Thyroid gland (tissue), 4 donors: ENCODE measurements around the gene FAM222B. TPM values are rescaled to one million over a fixed set of nuclear protein-coding genes. Genes with fewer than 3 reads are reported as not detected.

Source experiments
- DNase-seq, 2 donors: peaks; one replicate each; pipeline ENCODE4 v3.0.0-alpha.2; 2019
- H3K27ac ChIP-seq, 3 donors: fragments of 200-600 bp; sonication (generic); 1 replicate in 2 of 3; 2 replicates in 1 of 3; pipeline ENCODE4 v1.5.1; 2016 to 2019; ENCODE audit warnings: mild to moderate bottlenecking in 1 of 3, moderate library complexity in 1 of 3
- H3K27me3 ChIP-seq: fragments of 200-600 bp; sonication (generic); one replicate; pipeline ENCODE4 v1.5.1; 2019
- H3K36me3 ChIP-seq, 2 donors: fragments of 200-600 bp; sonication (generic); one replicate each; pipeline ENCODE4 v1.5.1; 2016 to 2019
- H3K4me1 ChIP-seq, 2 donors: fragments of 200-600 bp; sonication (generic); one replicate each; pipeline ENCODE4 v1.5.1; 2017 to 2019
- H3K4me3 ChIP-seq, 3 donors: fragments of 200-600 bp; sonication (generic); replicated peaks in 1 of 3; 1 replicate in 2 of 3; 2 replicates in 1 of 3; pipeline ENCODE4 v1.5.1; 2016; ENCODE audit warnings: mild to moderate bottlenecking in 1 of 3
- H3K9me3 ChIP-seq: fragments of 200-600 bp; sonication (generic); one replicate; pipeline ENCODE4 v1.5.1; 2017
- POLR2A ChIP-seq, 2 donors: fragments of 450-650 bp; IDR thresholded peaks; one replicate each; pipeline ENCODE4 v1.6.1; 2017; ENCODE audit warnings: antibody characterized with exemption in 2 of 2, mild to moderate bottlenecking in 2 of 2, moderate library complexity in 1 of 2
- WGBS, 2 donors: methylation state at CpG; one replicate each; pipeline ENCODE4 v1.1.5; 2017; 5-methylcytosine and 5-hydroxymethylcytosine counted together
- intact Hi-C: fragments of 100-400 bp; cut with DNase I; formaldehyde crosslinking; loops from one replicate; pipeline ENCODE4 v1.15.1; 2023
- total RNA-seq, 4 donors: library from RNA; depleted of rRNA; stranded (reverse); fragments of >200 nt; gene quantifications; one replicate each; pipeline ENCODE4 v1.2.3, GENCODE V29; 2016
- TF ChIP-seq, protein P1 (sequence below), 6 experiments: fragments of 200-600 bp in 3 of 6; fragments of 450-650 bp in 3 of 6; sonication (generic) in 3 of 6; IDR thresholded peaks; one replicate each; pipeline ENCODE4 v1.5.1; 2016 to 2019; ENCODE audit warnings: antibody characterized with exemption in 6 of 6, mild to moderate bottlenecking in 2 of 6, inconsistent platforms in 1 of 6, moderate library complexity in 1 of 6

The FAM222B gene
- total RNA-seq, 4 donors from 2014 or later = 14.1 to 22.6 (median 15.8) TPM

DNA sequence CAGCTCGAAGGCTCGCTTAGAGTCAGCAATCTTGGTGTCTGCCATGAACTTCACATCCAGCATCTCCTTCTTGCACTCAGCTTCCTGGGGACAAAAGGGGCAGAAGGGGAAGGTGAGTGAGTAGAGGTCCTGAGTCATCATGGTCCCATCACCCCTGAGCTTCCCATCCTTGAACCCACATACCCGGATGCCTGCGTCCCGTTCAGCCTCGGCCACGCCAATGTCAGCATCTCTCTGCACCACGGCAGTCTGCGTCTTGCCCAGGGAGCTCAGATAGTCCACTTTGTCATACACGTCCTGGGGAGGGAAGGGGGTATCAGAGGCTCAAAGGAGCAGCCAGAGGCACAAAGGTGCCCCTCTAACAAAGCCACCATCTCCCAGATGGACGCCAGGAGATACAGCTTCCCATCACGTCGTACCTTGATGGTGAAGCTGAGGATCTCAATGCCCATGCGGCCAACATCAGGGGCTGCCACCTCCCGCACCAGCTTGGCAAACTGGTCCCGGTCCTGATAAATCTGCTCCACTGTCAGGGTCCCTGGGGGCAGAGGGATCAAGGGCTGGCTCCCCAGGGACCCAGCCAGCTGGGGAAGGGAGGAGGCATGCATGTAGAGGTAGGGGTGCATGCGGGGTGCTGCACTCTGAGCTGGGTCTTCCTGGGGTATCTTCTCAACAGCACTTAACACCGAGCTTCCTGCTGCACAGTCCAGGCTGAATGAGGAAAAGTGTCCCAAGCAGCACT lies 39.7 kb upstream of the FAM222B start:
- H3K9me3 ChIP-seq = no peaks in the 10 kb centered on the region
- H3K4me3 ChIP-seq = no peak overlapping the region
- no peaks in the 10 kb centered on the region for H3K27me3 ChIP-seq
- 95 to 97% methylated on average over 16 to 17 of the region's 18 CpGs for WGBS, 2 donors
- no peak overlapping the region for H3K27ac ChIP-seq
- intact Hi-C loops = no loop called here
- no peak for TF ChIP-seq POLR2A (IDR thresholded peaks at IDR 0.05)
- TF ChIP-seq, protein P1, sequence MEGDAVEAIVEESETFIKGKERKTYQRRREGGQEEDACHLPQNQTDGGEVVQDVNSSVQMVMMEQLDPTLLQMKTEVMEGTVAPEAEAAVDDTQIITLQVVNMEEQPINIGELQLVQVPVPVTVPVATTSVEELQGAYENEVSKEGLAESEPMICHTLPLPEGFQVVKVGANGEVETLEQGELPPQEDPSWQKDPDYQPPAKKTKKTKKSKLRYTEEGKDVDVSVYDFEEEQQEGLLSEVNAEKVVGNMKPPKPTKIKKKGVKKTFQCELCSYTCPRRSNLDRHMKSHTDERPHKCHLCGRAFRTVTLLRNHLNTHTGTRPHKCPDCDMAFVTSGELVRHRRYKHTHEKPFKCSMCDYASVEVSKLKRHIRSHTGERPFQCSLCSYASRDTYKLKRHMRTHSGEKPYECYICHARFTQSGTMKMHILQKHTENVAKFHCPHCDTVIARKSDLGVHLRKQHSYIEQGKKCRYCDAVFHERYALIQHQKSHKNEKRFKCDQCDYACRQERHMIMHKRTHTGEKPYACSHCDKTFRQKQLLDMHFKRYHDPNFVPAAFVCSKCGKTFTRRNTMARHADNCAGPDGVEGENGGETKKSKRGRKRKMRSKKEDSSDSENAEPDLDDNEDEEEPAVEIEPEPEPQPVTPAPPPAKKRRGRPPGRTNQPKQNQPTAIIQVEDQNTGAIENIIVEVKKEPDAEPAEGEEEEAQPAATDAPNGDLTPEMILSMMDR (IDR thresholded peaks at IDR 0.05) = no peak
- no peaks in the 10 kb centered on the region for H3K4me1 ChIP-seq
- peaks cover 49 to 58% of the 10 kb centered on the region in 2 donors for H3K36me3 ChIP-seq
- DNase-seq = no peak

DNA sequence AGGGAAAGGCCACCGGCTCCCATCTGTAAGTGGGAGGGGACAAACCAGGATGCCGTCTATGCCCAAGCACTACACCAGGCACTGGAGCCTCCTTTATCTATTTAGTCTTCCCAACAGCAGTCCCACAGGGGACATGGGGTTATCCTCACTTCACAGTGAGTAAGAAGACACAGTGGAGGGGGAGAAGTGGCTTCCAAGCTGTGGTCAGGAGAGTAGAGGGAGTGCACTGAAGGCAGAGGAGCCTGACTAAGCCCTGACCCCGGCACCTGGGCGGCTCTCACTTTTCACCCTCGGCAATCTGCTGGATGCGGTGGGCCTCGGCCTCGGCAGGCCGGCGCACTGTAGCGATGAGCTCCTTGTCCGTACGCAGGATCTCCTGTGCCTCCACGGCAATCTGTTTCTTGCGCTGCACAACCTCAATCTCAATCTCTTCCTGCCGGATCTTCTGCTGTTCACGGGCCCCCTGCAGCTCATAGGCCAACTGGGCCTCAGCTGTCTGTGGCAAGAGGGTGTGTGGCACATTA lies 39.0 kb upstream of the FAM222B start:
- WGBS, 2 donors = 95% methylated on average over 17 of the region's 17 CpGs
- intact Hi-C loops = no loop called here
- Histone ChIP-seq H3K4me1 (no peaks in the 10 kb centered on the region), H3K9me3 (no peaks in the 10 kb centered on the region), H3K27ac (no peak overlapping the region), H3K36me3 (peaks cover 49 to 58% of the 10 kb centered on the region in 2 donors), H3K4me3 (no peak overlapping the region), H3K27me3 (no peaks in the 10 kb centered on the region)
- TF ChIP-seq POLR2A (IDR thresholded peaks at IDR 0.05) = no peak
- TF ChIP-seq, protein P1 (IDR thresholded peaks at IDR 0.05) = no peak
- DNase-seq = no peak

GRCh38 chr17:28880572-28880945 lies 38.0 kb upstream of the FAM222B start:
- intact Hi-C loops = no loop called here
- Histone ChIP-seq H3K27ac (no peak overlapping the region), H3K4me3 (no peak overlapping the region), H3K4me1 (no peaks in the 10 kb centered on the region), H3K27me3 (no peaks in the 10 kb centered on the region), H3K36me3 (peaks cover 49 to 56% of the 10 kb centered on the region in 2 donors), H3K9me3 (no peaks in the 10 kb centered on the region)
- TF ChIP-seq, protein P1 (IDR thresholded peaks at IDR 0.05) = no peak
- TF ChIP-seq POLR2A (IDR thresholded peaks at IDR 0.05) = no peak
- DNase-seq = no peak
- WGBS, 2 donors = 92 to 96% methylated on average over 9 to 10 of the region's 10 CpGs

DNA sequence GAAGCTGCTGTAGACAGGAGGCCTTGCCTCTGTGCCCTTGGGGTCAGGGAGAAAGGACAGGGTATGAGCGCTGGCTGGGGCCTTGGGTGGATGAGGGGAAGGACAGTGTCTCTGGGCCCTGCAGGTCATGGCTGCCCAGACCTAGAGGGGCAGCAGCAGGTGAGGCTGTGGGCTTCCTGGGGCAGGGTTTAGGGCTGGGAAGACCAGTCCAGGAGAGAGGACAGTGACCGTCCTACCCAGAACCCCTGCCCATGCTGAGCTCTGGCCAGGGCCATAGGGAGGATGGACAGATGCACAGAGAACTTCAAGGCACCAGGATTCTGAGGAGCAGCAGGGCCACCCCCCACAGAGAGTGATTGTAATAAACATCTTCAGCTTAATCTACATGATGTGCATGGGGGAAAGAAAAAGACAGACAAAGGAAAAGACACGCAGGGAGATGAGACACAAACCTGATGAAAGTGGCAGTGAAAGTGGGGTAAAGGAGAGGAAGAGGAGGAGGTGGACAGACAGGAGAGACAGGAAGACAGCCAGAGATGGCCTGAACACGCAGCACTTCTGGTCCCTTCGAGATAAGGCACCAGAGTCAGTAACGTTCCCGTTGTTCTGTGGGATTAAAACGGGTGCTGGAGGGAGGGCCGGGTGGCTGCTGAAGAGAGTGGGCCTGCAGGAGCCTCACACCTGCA lies 37.4 kb upstream of the FAM222B start:
- Histone ChIP-seq H3K4me3 (no peak overlapping the region), H3K9me3 (no peaks in the 10 kb centered on the region), H3K36me3 (peaks cover 49 to 51% of the 10 kb centered on the region in 2 donors), H3K27me3 (no peaks in the 10 kb centered on the region), H3K27ac (no peak overlapping the region), H3K4me1 (no peaks in the 10 kb centered on the region)
- TF ChIP-seq POLR2A (IDR thresholded peaks at IDR 0.05) = no peak
- TF ChIP-seq, protein P1 (IDR thresholded peaks at IDR 0.05) = no peak
- no peak for DNase-seq
- intact Hi-C loops = no loop called here
- 77 to 80% methylated on average over 8 to 9 of the region's 9 CpGs for WGBS, 2 donors

DNA sequence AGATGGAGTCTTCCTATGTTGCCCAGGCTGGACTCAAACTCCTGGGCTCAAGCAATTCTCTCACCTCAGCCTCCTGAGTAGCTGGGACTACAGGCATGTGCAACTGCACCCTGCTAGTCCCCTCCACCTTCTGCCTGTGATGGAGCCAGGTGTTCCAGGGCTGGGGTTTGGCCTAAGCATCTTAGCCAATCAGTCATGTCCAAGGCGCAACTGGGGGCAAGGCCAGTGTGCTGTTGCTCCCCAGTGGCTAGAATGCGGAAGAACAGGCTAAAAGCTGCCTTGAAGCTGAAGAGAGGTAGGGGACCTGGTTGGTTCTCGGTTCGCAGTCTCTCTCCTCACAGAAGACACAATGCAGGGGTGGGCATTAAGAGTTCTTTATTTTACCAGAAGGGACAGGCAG lies 36.4 kb upstream of the FAM222B start:
- no peak overlapping the region for H3K27ac ChIP-seq
- DNase-seq = peak; percentile 9 to 19
- intact Hi-C loops = no loop called here
- H3K9me3 ChIP-seq = no peaks in the 10 kb centered on the region
- no peak overlapping the region for H3K4me3 ChIP-seq
- no peaks in the 10 kb centered on the region for H3K27me3 ChIP-seq
- H3K36me3 ChIP-seq = peaks cover 41% of the 10 kb centered on the region in 2 donors
- 88 to 93% methylated on average over 4 of the region's 4 CpGs for WGBS, 2 donors
- H3K4me1 ChIP-seq = no peaks in the 10 kb centered on the region
- TF ChIP-seq POLR2A (IDR thresholded peaks at IDR 0.05) = no peak
- TF ChIP-seq, protein P1 (IDR thresholded peaks at IDR 0.05) = peak in 1 of 6 experiments; percentile 21
